ENCODE measurements around the gene KCTD16.
A peak's percentile ranks its signal among the peaks of the same experiment; 100 is the strongest.

DNA sequence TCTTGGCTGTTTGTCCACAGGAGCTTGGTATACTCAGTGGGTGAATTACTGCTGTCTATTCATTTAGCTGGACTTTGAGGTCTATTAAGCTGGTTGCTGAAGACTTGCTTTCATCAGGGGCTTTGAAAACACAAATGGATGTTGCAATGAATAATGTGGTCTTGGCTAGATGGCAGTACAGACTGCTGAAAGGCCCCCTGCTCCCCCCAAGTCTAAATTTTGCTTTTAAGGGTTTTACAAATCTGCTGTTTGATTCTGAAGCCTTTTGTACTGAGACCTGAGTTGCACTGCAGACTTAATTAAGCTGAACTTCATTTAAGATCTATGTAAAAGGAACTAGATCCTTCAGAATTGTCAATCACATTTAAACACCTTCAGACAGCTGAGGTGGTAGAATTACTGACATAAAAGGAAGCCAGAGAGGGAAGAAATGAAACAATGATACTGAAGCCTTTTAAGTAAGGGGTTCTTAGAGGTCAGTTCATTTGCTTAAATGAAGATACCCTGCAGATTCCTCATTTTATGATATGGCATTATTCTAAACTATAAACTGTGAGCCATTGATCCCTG lies 37.3 kb downstream of the KCTD16 start:
- TF ChIP-seq, protein P1, sequence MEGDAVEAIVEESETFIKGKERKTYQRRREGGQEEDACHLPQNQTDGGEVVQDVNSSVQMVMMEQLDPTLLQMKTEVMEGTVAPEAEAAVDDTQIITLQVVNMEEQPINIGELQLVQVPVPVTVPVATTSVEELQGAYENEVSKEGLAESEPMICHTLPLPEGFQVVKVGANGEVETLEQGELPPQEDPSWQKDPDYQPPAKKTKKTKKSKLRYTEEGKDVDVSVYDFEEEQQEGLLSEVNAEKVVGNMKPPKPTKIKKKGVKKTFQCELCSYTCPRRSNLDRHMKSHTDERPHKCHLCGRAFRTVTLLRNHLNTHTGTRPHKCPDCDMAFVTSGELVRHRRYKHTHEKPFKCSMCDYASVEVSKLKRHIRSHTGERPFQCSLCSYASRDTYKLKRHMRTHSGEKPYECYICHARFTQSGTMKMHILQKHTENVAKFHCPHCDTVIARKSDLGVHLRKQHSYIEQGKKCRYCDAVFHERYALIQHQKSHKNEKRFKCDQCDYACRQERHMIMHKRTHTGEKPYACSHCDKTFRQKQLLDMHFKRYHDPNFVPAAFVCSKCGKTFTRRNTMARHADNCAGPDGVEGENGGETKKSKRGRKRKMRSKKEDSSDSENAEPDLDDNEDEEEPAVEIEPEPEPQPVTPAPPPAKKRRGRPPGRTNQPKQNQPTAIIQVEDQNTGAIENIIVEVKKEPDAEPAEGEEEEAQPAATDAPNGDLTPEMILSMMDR (IDR thresholded peaks at IDR 0.05) = peak in 2 of 6 experiments; percentile 18 to 25
- TF ChIP-seq POLR2A (IDR thresholded peaks at IDR 0.05) = no peak
